RWPE1 (cell line): Measurements from ENCODE around the gene RASSF4.

Source experiments
- CTCF ChIA-PET: fragments of 350-600 bp; sonication (Branson Sonifier 250); formaldehyde crosslinking; extraction: SDS; loops from one replicate; lab custom pipeline; 2021; lab: Yijun Ruan, JAX
- POLR2A ChIA-PET: fragments of 400-600 bp; formaldehyde crosslinking; extraction: SDS; loops from one replicate; lab custom pipeline; 2020; ENCODE audit warnings: antibody characterized with exemption; ENCODE audit not compliant: low non-redundant PET; lab: Yijun Ruan, JAX
- DNase-seq: peaks from one replicate; pipeline ENCODE4 v3.0.0; 2012; ENCODE audit warnings: low spot score
- H3K27ac ChIP-seq: fragments of 450-650 bp; 2 replicates; pipeline ENCODE4 v1.5.1; 2017
- CTCF ChIP-seq: fragments of 450-650 bp; conservative IDR thresholded peaks from 2 replicates; pipeline ENCODE4 v1.5.1; 2017; ENCODE audit warnings: low read depth, mild to moderate bottlenecking

RASSF4 gene

GRCh38 chr10:44970812-44971395, 11.3 kb downstream of the RASSF4 start:
- no peak for TF ChIP-seq CTCF
- no peak for DNase-seq
- POLR2A ChIA-PET = no interaction called here
- no peak overlapping the region for H3K27ac ChIP-seq
- CTCF ChIA-PET = no interaction called here

- H3K27ac ChIP-seq = no peak overlapping the region
- TF ChIP-seq CTCF = no peak
- ChIA-PET POLR2A (no interaction called here), CTCF (no interaction called here)
- no peak for DNase-seq
These were observed 11.8 kb downstream of the RASSF4 start for GRCh38 chr10:44971434-44971833.

GRCh38 chr10:44971935-44972757, 12.5 kb downstream of the RASSF4 start:
- DNase-seq = no peak
- ChIA-PET CTCF (interaction anchor here (2.3 kb wide), 1 partner anchor 39 kb away, joined by 12 read pairs; no protein-coding TSS in a partner anchor), POLR2A (no interaction called here)
- TF ChIP-seq CTCF = no peak
- no peak overlapping the region for H3K27ac ChIP-seq

GRCh38 chr10:44972874-44973306, 13.3 kb downstream of the RASSF4 start:
- POLR2A ChIA-PET = no interaction called here
- TF ChIP-seq CTCF = no peak
- CTCF ChIA-PET = interaction anchor here (0.6 to 2.3 kb wide), 2 partner anchors 11 to 40 kb away, joined by 3 to 12 read pairs; no protein-coding TSS in a partner anchor
- H3K27ac ChIP-seq = no peak overlapping the region
- no peak for DNase-seq

- H3K27ac ChIP-seq = no peak overlapping the region
- DNase-seq = no peak
- POLR2A ChIA-PET = no interaction called here
- CTCF ChIA-PET = interaction anchor here (0.6 to 2.3 kb wide), 2 partner anchors 11 to 41 kb away, joined by 3 to 12 read pairs; no protein-coding TSS in a partner anchor
- no peak for TF ChIP-seq CTCF
These were observed 13.9 kb downstream of the RASSF4 start for GRCh38 chr10:44973323-44974081.

GRCh38 chr10:44974082-44974627, 14.6 kb downstream of the RASSF4 start:
- POLR2A ChIA-PET = no interaction called here
- no peak for TF ChIP-seq CTCF
- peak overlapping the region; percentile 34; the same call in 1 of the 2 replicates for H3K27ac ChIP-seq
- CTCF ChIA-PET = interaction anchor here (2.3 kb wide), 1 partner anchor 41 kb away, joined by 12 read pairs; no protein-coding TSS in a partner anchor
- no peak for DNase-seq
